ENCODE measurements around the gene RRP15.

RRP15 gene

GRCh38 chr1:218383051-218383450, 98.0 kb downstream of the RRP15 start:
- Histone ChIP-seq H3K4me1 (ENCODE audit: control insufficient read depth in 2 of 2, insufficient read depth in 2 of 2, low read length in 2 of 2) (no peaks in the 10 kb centered on the region), H3K4me3 (ENCODE audit: low read length in 2 of 2) (no peak overlapping the region), H3K9me3 (ENCODE audit: control insufficient read depth in 2 of 2, low read length in 2 of 2) (no peaks in the 10 kb centered on the region), H3K27me3 (ENCODE audit: control insufficient read depth in 2 of 2, insufficient read depth in 2 of 2, low read length in 2 of 2) (no peaks in the 10 kb centered on the region), H3K36me3 (ENCODE audit: control insufficient read depth in 2 of 2, insufficient read depth in 2 of 2, low read length in 2 of 2) (no peaks in the 10 kb centered on the region), H3K9ac (ENCODE audit: low read depth in 1 of 2, low read length in 2 of 2) (no peak overlapping the region), H3K27ac (ENCODE audit: low read depth in 2 of 2, low read length in 2 of 2) (no peak overlapping the region)

- H3K36me3 ChIP-seq (ENCODE audit: control insufficient read depth in 2 of 2, insufficient read depth in 2 of 2, low read length in 2 of 2), result no peaks in the 10 kb centered on the region
- no peaks in the 10 kb centered on the region for H3K27me3 ChIP-seq (ENCODE audit: control insufficient read depth in 2 of 2, insufficient read depth in 2 of 2, low read length in 2 of 2)
Measured at GRCh38 chr1:218383681-218384080, 98.6 kb downstream of the RRP15 start.

GRCh38 chr1:218384581-218384993, 99.5 kb downstream of the RRP15 start:
- Histone ChIP-seq H3K4me3 (ENCODE audit: low read length in 2 of 2) (no peak overlapping the region), H3K36me3 (ENCODE audit: control insufficient read depth in 2 of 2, insufficient read depth in 2 of 2, low read length in 2 of 2) (no peaks in the 10 kb centered on the region), H3K27ac (ENCODE audit: low read depth in 2 of 2, low read length in 2 of 2) (no peak overlapping the region), H3K4me1 (ENCODE audit: control insufficient read depth in 2 of 2, insufficient read depth in 2 of 2, low read length in 2 of 2) (no peaks in the 10 kb centered on the region), H3K9me3 (ENCODE audit: control insufficient read depth in 2 of 2, low read length in 2 of 2) (no peaks in the 10 kb centered on the region), H3K27me3 (ENCODE audit: control insufficient read depth in 2 of 2, insufficient read depth in 2 of 2, low read length in 2 of 2) (no peaks in the 10 kb centered on the region), H3K9ac (ENCODE audit: low read depth in 1 of 2, low read length in 2 of 2) (no peak overlapping the region)

More at GRCh38 chr1:218383681-218384080, 98.6 kb downstream of the RRP15 start:
- Histone ChIP-seq H3K4me3 (ENCODE audit: low read length in 2 of 2) (no peak overlapping the region), H3K9ac (ENCODE audit: low read depth in 1 of 2, low read length in 2 of 2) (no peak overlapping the region), H3K27ac (ENCODE audit: low read depth in 2 of 2, low read length in 2 of 2) (no peak overlapping the region), H3K4me1 (ENCODE audit: control insufficient read depth in 2 of 2, insufficient read depth in 2 of 2, low read length in 2 of 2) (no peaks in the 10 kb centered on the region), H3K9me3 (ENCODE audit: control insufficient read depth in 2 of 2, low read length in 2 of 2) (no peaks in the 10 kb centered on the region)

All from mucosa of rectum (tissue), 2 donors.